ENCODE results near the gene PLCG1.

PLCG1 gene

DNA sequence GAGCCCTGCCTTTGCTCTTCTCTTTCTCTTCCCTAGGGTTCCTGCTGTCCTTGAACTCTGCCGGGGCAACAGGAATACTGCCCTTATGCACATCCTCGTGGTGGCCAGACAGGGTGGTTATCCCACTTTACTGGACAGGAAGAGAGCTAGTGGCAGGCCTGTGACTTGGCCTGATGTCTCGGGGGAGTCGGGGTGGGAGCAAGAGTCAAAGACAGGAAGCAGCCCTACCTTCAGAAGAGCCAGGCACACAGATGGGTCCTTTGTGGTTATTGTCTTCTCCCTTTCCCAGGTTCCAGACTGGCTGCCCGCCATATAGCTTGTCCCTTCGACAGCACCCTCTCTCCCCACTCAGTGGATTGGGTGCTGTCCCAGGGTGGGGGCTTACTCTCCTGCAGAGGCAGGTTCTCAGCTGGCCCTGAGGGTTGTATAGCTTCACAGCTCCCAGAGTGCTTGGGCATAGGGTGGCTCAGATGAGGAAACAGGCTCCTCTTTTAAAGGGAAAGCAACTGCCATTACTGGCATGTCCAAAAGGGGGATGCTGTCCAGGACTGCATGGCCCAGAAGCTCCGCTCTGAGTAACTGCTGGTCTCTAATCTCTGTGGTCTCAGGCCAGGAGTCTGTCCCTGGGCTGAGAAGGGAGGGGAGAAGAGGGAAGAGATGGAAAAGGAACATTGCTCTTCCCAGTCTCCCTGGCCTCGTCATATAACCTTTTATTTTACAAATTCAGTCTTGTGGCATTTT lies 17.3 kb downstream of the PLCG1 start:
- no peaks in the 10 kb centered on the region for H4K20me1 ChIP-seq (ENCODE audit: insufficient read depth)
- H3K9ac ChIP-seq = no peak overlapping the region
- H3K79me2 ChIP-seq (ENCODE audit: insufficient read depth, low read depth) = no peaks in the 10 kb centered on the region
- no peaks in the 10 kb centered on the region for H3K36me3 ChIP-seq (ENCODE audit: insufficient read depth)
- H3K27me3 ChIP-seq (ENCODE audit: insufficient read depth, low read depth) = no peaks in the 10 kb centered on the region
- TF ChIP-seq, protein P1, sequence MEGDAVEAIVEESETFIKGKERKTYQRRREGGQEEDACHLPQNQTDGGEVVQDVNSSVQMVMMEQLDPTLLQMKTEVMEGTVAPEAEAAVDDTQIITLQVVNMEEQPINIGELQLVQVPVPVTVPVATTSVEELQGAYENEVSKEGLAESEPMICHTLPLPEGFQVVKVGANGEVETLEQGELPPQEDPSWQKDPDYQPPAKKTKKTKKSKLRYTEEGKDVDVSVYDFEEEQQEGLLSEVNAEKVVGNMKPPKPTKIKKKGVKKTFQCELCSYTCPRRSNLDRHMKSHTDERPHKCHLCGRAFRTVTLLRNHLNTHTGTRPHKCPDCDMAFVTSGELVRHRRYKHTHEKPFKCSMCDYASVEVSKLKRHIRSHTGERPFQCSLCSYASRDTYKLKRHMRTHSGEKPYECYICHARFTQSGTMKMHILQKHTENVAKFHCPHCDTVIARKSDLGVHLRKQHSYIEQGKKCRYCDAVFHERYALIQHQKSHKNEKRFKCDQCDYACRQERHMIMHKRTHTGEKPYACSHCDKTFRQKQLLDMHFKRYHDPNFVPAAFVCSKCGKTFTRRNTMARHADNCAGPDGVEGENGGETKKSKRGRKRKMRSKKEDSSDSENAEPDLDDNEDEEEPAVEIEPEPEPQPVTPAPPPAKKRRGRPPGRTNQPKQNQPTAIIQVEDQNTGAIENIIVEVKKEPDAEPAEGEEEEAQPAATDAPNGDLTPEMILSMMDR (conservative IDR thresholded peaks at IDR 0.05; ENCODE audit: low read depth, low read length) = no peak
- H3K4me3 ChIP-seq (IDR thresholded peaks at IDR 0.05; ENCODE audit: insufficient read depth, low read depth, low read length) = no peak overlapping the region
- H2AFZ ChIP-seq (ENCODE audit: low read depth) = no peak overlapping the region
- H3K27ac ChIP-seq = no peak overlapping the region
- H3K4me1 ChIP-seq (ENCODE audit: low read depth, poor library complexity, severe bottlenecking) = peaks cover 34% of the 10 kb centered on the region
- no peak overlapping the region for H3K4me2 ChIP-seq

DNA sequence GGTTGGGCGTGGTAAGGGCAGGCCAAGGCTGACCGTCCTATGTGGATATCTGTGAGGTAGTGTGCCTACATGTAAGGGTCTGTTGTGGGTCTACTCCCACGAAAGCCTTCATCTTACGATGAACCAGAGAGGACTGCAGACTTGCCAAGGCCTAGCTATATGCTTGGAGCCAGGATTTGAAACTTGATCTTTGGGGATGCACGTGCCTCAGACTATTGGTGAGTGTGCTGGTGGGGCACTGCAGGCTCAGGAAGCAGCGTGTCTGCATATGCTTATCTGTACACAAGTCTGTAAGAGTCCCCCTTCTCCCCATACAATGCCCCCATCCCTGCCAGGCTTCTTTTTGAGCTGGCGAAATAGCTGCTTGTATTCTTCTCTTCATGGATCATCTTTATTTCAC lies 17.9 kb downstream of the PLCG1 start:
- Histone ChIP-seq H3K27me3 (ENCODE audit: insufficient read depth, low read depth) (no peaks in the 10 kb centered on the region), H3K4me3 (IDR thresholded peaks at IDR 0.05; ENCODE audit: insufficient read depth, low read depth, low read length) (no peak overlapping the region), H3K4me2 (no peak overlapping the region), H3K36me3 (ENCODE audit: insufficient read depth) (no peaks in the 10 kb centered on the region), H3K4me1 (ENCODE audit: low read depth, poor library complexity, severe bottlenecking) (peaks cover 34% of the 10 kb centered on the region), H4K20me1 (ENCODE audit: insufficient read depth) (no peaks in the 10 kb centered on the region), H2AFZ (ENCODE audit: low read depth) (no peak overlapping the region), H3K9ac (no peak overlapping the region), H3K79me2 (ENCODE audit: insufficient read depth, low read depth) (no peaks in the 10 kb centered on the region), H3K27ac (no peak overlapping the region)
- TF ChIP-seq, protein P1 (conservative IDR thresholded peaks at IDR 0.05; ENCODE audit: low read depth, low read length) = no peak

DNA sequence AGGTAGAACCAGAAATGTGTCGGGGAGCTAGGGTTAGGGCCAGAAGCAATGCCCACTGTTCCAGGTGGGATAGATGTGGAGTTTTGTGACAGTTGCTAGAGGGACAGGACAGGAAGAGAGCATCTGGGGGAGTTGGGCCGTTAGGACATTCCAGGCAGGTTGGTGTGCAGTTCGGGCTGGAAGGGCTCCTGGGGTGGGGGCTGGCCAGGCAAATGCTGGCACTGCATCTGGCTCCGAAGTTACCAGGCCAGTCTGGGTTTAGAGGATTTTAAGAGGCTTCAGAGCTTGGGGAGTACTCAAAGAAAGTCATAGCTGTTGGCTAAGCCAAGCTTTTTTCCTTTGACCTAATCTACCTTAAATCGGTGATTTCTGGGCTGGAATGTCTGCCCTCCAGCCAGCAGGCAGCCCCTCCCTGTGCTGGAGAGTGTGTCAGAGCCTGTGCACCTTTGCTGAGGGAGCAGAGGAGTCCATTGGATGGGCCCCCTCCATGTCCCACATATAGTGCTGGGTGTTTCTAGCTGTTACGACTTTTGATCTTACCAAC lies 20.8 kb downstream of the PLCG1 start:
- TF ChIP-seq, protein P1 (conservative IDR thresholded peaks at IDR 0.05; ENCODE audit: low read depth, low read length) = no peak
- H3K79me2 ChIP-seq (ENCODE audit: insufficient read depth, low read depth) = no peaks in the 10 kb centered on the region
- no peak overlapping the region for H2AFZ ChIP-seq (ENCODE audit: low read depth)
- H3K4me3 ChIP-seq (IDR thresholded peaks at IDR 0.05; ENCODE audit: insufficient read depth, low read depth, low read length) = no peak overlapping the region
- peaks cover 34% of the 10 kb centered on the region for H3K4me1 ChIP-seq (ENCODE audit: low read depth, poor library complexity, severe bottlenecking)
- no peaks in the 10 kb centered on the region for H3K36me3 ChIP-seq (ENCODE audit: insufficient read depth)
- no peaks in the 10 kb centered on the region for H3K27me3 ChIP-seq (ENCODE audit: insufficient read depth, low read depth)
- H3K9ac ChIP-seq = no peak overlapping the region
- peak overlapping the region; percentile 98 for H3K4me2 ChIP-seq
- no peaks in the 10 kb centered on the region for H4K20me1 ChIP-seq (ENCODE audit: insufficient read depth)
- no peak overlapping the region for H3K27ac ChIP-seq

DNA sequence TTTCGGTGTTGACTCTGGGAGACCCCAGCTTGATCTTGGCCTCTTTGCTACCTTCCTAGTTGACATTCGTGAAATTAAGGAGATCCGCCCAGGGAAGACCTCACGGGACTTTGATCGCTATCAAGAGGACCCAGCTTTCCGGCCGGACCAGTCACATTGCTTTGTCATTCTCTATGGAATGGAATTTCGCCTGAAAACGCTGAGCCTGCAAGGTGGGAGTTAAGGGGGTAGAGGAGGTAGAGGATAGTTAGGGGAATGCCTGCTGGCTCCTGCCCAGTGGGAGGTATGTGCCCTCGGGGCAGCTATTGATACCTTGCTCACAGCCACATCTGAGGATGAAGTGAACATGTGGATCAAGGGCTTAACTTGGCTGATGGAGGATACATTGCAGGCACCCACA lies 22.2 kb downstream of the PLCG1 start:
- TF ChIP-seq, protein P1 (conservative IDR thresholded peaks at IDR 0.05; ENCODE audit: low read depth, low read length) = no peak
- no peaks in the 10 kb centered on the region for H3K79me2 ChIP-seq (ENCODE audit: insufficient read depth, low read depth)
- no peak overlapping the region for H3K9ac ChIP-seq
- H3K27ac ChIP-seq = no peak overlapping the region
- peaks cover 34% of the 10 kb centered on the region for H3K4me1 ChIP-seq (ENCODE audit: low read depth, poor library complexity, severe bottlenecking)
- H2AFZ ChIP-seq (ENCODE audit: low read depth) = no peak overlapping the region
- H3K4me2 ChIP-seq = no peak overlapping the region
- no peaks in the 10 kb centered on the region for H4K20me1 ChIP-seq (ENCODE audit: insufficient read depth)
- H3K27me3 ChIP-seq (ENCODE audit: insufficient read depth, low read depth) = no peaks in the 10 kb centered on the region
- no peaks in the 10 kb centered on the region for H3K36me3 ChIP-seq (ENCODE audit: insufficient read depth)
- H3K4me3 ChIP-seq (IDR thresholded peaks at IDR 0.05; ENCODE audit: insufficient read depth, low read depth, low read length) = no peak overlapping the region
